Urothelium cell line (cell line): Measurements from ENCODE around the gene LOC101059915.

Experiments
- DNase-seq: peaks from one replicate; pipeline ENCODE4 v3.0.0; 2011; ENCODE audit warnings: low spot score, mixed read lengths
- FAIRE-seq: peaks from 2 replicates; lab custom pipeline; 2011; peaks lifted over from hg19 to GRCh38; lab: Jason Lieb, UNC

LOC101059915 gene

DNA sequence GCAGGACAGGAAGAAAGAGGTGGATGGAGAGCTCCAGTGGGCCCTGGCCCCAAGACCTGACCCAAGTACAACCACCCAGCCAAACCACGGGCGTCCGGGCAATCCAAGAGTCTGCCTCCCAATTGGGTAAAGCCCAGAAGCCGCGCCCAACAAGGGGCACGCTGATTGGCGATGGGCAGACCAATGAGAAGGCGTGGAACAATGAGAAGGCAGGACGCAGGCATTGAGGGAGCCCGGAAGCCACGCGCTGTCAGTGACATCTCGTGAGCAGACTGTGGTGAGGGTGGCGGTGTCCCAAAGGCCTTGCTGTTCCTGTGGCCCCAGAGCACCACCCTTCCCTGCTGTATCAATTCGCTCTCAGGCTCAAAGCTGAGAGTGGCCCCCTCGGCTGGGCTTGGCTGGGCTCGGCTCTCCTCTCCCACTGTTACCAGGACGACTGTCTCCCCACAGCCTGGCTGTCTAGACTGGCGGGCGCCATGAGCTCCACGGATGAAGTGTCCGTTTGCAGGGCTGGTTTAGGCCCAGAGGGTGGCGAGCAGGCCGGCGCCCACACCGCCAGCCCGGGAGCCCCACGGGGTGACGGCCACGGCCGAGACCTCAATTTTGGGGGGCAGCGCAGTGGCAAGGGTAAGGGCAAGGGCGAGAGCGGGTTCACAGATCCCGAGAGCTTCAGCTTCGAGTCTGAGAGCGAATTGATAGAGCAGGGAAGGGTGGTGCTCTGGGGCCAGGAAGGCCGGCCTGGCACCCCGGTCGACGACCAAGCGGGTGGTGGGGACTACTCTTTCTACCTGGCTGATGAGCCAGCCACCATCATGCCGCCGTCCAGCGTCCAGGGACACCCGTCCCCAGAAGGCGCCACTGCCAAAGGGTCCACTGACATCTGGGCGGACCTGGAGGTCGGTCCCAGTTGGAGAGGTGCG, at the start of gene LOC101059915:
Gene LOC101059915, plus strand, starts transcription at position 219 of the 920 bp plus-strand sequence.
- DNase-seq, result no peak
- FAIRE-seq, result no peak

DNA sequence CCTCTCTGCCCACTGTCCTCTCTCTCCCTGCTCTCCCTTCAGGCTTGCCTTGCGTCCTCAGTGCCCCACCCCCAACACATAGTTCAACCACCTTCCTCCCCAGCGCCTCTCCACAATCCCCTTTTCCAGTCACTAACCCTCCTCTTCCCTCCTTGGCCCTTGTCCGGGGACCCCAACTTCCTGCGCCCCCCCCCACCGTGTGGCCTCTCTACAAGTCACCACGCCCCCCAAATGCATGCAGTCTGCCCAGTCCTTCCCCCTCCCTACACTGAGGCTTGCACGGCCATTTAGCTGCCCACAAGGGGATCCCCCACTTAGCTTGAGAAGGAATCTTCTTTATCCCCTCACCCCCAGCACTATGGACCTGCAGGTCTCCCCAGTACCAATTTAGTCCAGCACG, 49.6 kb upstream of the LOC101059915 start:
- FAIRE-seq, result no peak

DNA sequence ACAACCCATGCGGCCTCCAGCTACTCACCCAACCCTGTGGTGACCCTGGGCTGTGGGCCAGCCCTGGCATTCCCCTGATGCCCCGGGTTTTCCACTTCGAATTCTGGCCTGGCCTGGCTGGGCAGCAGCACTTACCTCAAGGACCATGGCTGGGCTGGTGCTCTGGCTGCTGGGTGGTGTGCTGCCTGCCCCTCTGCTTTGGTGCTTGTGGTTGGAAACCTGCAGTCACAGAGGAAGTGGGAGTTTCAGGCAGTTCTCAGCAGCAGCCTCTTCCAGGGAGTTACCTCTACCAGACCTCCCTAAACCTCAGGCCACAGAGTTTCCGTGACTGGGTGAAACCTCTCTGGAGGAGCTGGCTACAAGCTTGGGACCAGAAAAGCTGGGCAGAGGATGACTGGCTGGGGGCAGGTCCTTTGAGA, 49.0 kb upstream of the LOC101059915 start, which contains the start of gene CXCR3:
Gene CXCR3, minus strand, starts transcription at position 209 of the 419 bp plus-strand sequence. Its CDS starts 62 bp downstream, at position 147.
- DNase-seq, result no peak
- no peak for FAIRE-seq

More for the DNA sequence above, 49.6 kb upstream of the LOC101059915 start:
- no peak for DNase-seq

DNA sequence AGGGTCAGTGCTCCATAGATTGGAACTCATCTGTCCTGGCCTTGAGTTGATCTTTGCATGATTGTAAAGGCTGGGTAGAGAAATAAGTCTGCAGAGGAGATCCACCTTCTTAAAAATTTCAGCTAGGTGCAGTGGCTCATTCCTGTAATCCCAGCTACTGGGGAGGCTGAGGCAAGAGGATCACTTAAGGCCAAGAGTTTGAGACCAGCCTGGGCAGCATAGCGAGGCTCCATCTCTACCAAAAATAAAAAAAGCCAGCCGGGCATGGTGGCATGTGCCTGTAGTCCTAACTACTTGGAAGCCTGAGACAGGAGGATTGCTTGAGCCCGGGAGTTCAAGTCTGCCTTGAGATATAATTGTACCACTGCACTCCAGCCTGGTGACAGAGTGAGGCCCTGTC, 48.6 kb upstream of the LOC101059915 start:
- no peak for DNase-seq
- no peak for FAIRE-seq

DNA sequence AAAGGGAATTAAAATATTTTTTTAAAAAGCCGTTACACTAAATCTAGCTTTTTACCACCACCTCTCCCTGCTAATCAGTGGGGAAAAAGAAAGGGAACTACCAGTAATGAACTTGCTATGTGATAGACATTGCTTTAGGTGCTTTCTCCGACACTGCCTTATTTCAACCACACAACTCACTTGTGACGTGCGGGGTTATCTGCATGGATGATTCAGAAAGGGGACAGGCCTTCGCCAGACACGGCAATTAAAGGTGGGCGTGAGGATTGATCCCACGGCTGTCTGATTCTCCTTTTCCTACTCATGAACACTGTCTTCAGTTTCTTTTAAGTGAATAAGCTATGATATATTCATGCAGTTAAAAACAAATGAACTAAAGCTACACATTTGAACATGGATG, 48.2 kb upstream of the LOC101059915 start:
- FAIRE-seq, result no peak
- no peak for DNase-seq

DNA sequence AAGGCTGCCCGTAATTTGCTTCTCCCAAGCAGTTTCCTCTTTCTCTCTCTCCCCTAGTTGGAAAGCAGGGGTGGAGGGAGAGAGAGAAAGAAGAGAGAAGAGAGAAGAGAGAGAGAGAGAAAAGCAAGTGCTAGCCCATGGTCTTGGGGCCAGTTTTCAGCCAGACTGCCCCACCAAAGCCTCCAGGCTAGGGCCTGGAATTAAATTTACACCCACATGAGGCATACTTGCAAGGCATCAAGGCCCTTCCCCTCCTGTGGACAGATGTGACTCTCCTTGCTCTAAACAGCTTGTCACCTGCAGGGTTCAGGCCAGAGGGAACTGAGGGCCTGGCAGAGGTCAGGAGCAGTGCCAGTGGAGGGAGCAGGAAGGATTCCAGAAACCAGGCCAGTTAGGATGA, 47.4 kb upstream of the LOC101059915 start:
- FAIRE-seq (no peak), DNase-seq (no peak)

DNA sequence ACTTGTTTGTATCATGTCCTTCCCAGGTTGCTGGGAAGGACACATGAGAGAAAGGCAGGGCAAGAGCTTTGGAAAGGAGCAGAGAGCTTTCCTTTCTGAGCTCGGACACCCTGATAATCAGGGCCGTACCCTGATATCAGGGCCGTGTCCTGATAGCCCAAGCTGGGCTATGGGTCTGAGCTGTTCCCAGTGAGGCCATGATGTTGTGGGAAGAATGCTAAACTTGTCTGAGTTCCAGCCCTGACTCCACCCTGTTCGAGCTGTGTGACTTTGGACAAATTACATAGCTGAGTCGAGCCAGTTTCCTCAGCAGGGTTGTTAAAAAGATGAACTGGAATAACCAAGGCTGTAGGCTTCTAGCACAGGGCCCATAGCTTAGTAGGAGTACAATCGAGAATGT, 45.7 kb upstream of the LOC101059915 start:
- DNase-seq (no peak), FAIRE-seq (no peak)

DNA sequence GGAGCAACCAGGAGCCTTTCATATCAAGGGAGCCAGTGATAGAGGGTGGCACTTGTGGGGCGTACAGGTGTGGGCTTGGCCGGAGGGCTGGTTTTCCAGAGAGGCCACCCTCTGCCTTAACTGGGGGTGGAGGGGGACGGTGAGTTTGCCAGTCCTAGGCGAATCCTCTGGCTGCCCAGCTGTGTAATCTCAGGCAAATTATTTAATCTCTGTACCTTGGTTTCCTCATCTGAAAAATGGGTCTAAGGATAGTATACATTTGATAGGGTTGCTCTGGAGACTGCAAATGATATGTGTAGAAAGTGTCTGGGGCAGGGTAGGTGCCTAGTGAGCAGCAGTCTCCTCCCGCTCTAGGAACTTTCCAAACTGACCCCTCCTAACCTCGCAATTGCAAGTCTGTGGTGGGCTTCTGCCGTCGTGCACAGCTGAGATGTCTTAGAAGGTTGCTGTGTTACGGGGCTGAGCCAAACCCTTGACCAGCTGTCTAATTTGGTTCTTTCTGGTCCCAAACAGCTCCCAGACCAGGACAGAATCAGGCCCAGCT, 45.2 kb upstream of the LOC101059915 start:
- DNase-seq (no peak), FAIRE-seq (no peak)

DNA sequence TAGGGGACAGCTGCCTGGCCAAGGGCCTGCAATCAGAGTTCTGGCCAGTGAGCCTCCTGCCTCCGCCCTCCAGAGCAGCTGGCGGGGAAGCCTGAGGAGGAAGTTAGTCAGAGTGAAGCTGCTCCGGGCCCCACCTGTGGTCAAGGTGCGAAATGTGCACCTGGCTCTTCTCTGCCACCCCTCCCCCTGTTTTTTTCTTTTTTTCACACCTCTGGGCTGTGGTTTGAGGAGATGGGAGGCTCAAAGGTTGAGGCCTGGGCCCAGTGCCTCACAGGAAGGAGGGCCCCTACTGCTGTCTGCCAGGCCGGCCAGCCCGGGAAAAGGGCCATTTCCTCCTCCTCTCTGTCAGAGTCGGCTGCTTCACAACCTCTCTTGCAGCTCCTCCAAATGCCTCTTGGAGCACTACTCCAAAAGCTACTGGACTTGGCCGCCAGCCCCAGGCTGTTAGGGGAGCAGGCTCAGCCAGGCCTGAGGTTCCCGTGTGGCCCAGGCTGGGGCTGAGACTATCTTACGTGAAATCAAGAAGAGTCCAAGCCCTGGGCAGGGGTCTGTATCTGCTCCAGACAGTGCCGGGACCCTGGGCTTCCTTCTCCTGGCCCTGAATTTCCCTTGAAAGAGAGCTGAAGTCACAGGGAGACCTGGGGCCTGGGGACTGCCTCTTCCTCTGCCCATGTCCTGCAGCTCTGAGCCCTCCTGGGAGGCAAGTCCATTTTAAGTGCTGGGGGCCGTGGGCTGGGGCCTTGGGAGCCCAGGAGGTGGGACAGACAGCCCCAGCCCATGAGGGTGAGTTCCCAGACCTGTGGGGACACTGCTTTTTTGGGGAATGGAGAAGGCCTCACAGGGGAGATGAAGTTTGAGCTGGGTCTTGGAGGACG, 44.5 kb upstream of the LOC101059915 start:
- FAIRE-seq, result no peak
- peak; percentile 21 for DNase-seq

DNA sequence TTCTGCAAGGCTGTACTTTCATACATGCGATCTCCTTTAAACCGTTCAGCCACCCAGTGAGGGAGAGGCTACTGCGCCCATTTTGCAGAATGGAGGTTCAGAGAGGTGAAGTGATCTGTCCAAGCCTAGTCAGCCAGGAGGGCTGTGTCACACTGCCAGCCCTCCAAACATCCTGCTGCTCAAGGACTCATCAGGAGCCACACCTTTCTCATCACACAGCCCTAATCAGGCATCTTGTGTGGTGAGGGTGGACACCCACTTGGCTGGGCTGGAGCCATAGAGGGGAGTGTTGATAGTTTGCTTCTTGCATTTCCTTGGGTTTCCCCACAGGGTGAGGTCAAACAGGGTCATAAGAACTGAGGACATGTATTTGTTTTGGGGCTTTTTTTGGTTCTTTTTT, 43.6 kb upstream of the LOC101059915 start:
- DNase-seq (no peak), FAIRE-seq (no peak)

DNA sequence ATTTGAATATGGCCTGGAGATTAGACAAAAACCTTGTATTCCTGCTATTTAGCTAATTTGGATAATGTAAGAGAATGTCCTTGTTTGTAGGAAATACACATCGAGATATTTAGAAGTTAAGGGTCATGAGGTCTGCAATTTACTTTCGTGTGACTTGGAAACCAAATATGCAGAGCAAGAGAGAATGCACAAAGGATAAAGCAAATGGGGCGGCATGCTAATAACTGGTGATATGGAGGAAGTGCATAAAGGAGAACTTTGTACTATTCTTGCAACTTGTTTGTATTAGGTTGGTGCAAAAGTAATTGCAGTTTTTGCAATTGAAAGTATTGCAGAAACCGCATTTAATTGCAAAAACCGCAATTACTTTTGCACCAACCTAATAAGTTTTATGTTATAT, 41.9 kb upstream of the LOC101059915 start:
- DNase-seq (no peak), FAIRE-seq (no peak)

DNA sequence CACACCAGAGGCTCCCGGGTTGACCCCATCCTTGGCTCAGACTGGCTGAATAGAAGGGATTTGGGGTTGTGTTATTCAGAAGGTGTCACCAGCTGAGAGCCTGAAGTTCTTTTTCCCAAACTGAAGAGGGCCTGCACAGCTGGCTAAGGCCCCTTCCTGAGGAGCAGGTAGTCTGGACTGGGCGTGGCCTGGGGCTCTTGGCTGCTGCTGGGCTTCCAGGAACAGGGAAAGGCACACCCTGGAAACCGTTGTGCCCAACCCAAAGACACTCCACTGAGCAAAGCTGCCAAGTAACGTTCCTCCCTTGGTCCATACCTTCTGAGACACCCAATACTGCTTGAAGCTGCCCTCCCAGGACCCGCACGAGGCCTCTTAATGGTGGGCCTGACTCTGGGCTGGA, 40.8 kb upstream of the LOC101059915 start:
- DNase-seq (no peak), FAIRE-seq (no peak)

DNA sequence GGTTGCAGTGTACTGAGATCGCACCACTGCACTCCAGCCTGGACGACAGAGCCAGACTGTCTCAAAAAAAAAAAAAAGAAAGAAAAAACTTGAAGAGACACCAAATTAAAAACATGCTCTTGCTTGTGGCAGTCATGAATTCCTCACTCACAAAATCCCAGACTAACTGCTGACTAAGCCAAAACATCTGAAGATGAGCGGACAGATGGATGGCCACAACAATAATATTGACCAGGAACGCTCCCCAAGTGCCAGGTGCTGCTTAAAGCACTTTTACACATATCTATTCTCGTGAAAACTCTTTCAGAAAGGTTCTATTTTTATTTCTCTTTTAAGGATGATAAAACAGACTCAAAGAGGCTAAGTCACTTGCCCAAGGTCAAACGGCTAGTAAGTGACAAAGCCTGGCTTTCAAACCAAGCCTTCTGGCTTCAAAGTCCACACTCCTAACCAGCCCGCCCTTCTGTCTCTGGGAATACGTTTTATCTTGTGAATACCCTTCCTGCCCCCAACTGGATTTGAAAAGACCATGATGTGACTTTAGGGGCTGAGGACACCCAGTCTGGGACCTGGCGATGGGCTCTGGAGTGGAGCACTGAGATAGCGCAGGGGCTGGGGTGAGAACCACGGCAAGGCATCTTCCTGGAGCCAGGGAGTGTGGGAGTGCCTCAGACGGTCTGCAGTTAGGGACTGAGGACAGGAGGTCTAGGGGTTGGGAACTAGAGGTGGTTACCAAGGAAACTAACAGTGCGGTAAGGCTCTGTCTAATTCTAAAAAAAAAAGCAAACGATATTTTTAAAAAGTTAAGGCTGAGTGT, 39.5 kb upstream of the LOC101059915 start:
- DNase-seq (no peak), FAIRE-seq (no peak)

DNA sequence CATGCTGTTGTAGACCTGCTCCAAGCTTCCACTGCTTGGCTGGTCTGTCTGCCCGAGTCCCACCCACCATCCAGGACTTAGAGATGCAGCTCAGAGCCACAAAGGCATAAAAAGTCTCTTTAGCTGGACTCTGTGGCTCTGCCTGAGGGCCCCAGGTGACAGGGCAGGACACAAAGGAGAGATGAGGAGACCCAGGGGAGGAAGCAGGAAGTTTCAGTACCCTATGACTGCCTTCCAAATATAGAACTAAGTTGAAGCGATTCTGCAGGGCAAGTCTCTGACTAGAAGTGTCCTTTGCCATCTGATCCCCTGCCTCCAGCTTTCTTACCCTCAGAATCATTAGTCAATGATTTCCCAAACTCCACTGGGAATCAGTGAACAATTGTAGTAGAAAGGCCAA, 37.9 kb upstream of the LOC101059915 start:
- FAIRE-seq (no peak), DNase-seq (no peak)

DNA sequence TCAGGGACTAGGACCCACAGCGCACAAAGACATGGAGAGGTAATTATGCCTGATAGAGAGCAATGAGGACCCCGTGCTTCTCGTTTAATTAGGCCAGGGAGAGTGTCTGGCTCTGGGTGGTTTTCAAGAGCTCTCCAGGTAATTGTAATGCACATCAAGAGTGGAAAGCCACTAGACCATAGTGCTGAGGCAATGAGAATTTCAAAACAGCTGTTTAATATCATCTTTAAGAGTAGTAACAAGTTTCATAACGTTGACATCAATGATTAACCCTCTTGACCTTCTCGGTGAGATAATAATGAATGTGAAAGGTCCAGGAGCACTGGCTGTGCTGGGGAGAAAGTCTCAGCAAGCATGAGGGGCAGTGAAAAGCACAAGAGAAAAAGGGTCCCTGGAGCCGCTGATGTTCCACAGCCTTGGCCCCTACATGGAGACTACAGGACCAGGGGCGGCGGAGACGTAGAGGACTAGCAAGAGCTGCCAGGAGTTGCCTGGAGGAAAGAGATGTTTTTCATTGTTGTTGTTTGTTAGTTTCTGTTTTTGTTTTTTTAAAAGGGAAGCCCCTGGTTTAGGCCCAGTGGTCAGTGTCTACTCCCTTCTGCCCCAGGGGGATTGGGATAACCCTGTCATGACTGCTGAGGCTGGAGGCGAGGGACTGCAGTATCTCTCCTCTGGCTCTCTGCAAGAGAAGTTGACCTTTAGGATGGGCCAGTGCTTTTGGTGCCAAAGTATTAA, 34.3 kb upstream of the LOC101059915 start:
- FAIRE-seq (no peak), DNase-seq (no peak)

DNA sequence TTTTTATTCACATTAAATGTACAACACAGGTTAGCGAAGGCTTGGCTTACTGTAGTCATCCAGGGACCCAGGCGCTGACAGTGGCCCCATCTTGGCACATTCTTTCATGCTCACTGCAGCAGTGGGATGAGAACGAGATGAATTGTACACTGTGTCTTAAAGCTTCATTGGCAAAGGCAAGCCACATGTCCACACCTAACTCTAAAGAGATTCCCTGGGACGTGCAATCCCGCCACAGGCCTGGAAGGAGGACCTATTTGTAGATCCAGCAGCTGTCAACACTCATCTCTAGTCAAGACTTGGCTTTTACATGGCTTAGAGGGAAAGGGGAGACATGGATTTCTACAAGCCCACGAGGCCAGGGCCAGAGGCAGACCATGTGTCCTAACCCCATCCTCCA, 33.0 kb upstream of the LOC101059915 start:
- FAIRE-seq (no peak), DNase-seq (no peak)

DNA sequence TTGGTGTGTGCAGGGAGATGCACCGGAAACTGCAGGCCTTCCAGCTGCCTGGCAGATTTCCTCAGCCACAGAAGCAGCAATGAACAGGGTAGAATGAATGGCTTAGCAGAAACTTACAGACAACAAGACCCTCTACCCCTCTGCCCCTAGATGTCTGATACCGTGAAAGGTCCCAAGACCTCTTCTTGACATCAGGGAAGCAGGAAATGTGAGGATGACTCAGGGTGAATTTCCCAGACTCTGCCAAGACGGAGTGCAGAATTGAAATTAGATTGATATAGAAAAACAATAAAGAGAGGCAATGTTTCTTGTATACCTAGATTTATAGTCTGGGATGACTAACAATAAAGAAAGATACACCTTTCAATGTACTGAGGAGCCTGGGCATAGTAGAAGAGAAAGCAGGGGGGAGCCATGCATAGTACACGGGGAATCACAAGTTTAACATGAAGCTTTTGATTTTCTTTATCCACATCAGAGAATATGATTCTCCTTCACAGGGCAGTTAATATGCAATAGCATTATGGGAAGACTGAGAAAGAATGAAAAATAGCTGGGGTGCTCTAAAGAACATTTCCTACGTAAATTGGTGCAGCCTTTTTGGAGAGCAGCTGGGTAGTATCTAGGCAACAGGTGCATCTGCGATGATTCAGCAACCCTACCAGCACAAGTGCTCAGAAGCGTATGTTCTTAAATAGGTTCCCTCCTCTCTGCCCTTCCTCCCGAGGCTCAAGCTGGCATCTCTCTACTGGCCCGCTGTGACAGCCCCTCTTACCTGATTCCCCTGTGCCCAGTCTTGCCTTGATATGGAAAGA, 30.7 kb upstream of the LOC101059915 start:
- no peak for FAIRE-seq

DNA sequence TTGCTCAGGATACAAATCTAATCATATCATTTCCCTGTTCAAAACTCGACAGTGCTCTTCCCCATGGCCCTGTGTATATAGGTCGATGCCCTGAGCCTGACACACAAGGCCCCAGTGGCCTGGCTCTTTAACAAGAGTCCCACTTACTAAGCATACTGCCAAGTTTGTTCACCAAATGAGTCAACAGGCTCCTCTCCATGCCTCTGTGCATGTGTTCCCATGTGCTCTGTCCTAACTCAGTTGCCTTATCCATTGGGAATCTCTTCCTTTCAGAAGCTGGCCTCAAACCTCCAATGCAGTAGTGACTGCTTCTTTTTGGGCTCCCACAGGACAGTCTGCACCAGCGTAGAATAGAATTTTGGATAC, 30.1 kb upstream of the LOC101059915 start:
- no peak for DNase-seq

More for the DNA sequence above, 30.7 kb upstream of the LOC101059915 start:
- no peak for DNase-seq

DNA sequence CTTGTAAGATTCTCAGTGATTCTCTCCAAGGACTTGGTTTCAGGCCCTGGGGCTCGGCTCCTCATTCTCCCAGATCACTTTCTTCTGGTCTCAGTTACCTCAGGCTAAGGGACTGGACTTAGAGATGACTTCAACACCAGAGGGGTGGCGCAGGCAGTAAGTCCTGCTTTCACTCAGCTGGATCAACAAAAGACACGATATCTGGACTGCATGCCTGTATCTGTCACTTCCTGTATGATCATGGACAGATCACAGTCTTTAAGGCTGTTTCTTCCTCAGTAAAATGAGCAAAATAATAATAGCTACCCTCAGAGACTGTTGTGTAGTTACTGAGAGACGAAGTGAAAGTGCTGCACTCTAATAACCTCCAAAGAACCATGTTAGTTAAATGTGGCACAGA, 29.5 kb upstream of the LOC101059915 start:
- DNase-seq, result no peak

More for the DNA sequence above, 30.1 kb upstream of the LOC101059915 start:
- FAIRE-seq, result no peak

More for the DNA sequence above, 29.5 kb upstream of the LOC101059915 start:
- no peak for FAIRE-seq
